Omental fat pad (tissue), 4 donors: ENCODE data around the gene LIN7A. TPM values are rescaled to one million over a fixed set of nuclear protein-coding genes. Genes with fewer than 3 reads are reported as not detected.

Experiments used
- ATAC-seq: fragments of 150-250 bp; one replicate; pipeline ENCODE4 v1.9.1; 2016; ENCODE audit warnings: mild to moderate bottlenecking, moderate library complexity; ENCODE audit not compliant: low FRiP score
- DNase-seq: peaks from one replicate; pipeline ENCODE4 v3.0.0-alpha.2; 2019; ENCODE audit warnings: low spot score
- total RNA-seq, 4 donors: library from RNA; depleted of rRNA; stranded (reverse); fragments of >200 nt; gene quantifications; one replicate each; pipeline ENCODE4 v1.1.0, GENCODE V29; 2016
- TF ChIP-seq, protein P1 (sequence below), 3 donors: fragments of 450-650 bp; IDR thresholded peaks; one replicate each; pipeline ENCODE4 v1.5.1; 2016 to 2017; ENCODE audit warnings: antibody characterized with exemption in 3 of 3, mild to moderate bottlenecking in 3 of 3, moderate library complexity in 2 of 3

LIN7A gene
- total RNA-seq, 4 donors from 2014 or later = 4.8 to 16.2 (median 6.6) TPM

DNA sequence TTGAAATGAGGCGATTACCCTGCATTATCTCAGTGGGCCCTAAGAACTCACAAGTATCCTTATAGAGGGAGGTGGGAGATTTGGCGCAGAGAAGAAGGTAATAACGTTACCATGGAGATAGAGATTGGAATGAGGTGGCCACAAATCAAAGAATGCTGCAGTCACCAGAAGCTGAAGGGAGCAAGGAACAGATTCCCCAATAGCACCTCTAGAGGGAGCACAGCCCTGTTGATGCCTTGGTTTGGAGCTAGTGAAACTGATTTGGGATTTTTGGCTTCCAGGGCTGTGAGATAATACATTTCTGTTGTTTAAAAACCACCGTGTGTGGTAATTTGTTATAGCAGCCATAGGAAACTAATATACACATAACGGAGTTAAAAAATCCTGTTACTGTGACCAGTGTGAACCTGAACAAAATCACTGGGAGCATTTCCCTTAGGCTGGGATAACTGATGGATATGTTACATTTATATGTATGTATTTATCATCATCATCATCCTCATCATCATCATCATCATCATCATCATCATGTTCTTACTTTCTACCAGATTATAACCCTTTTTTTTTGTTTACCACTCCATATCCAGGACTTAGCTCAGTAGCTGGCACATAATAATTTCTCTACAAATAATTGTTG is 100.3 kb downstream of the LIN7A start:
- TF ChIP-seq, protein P1, sequence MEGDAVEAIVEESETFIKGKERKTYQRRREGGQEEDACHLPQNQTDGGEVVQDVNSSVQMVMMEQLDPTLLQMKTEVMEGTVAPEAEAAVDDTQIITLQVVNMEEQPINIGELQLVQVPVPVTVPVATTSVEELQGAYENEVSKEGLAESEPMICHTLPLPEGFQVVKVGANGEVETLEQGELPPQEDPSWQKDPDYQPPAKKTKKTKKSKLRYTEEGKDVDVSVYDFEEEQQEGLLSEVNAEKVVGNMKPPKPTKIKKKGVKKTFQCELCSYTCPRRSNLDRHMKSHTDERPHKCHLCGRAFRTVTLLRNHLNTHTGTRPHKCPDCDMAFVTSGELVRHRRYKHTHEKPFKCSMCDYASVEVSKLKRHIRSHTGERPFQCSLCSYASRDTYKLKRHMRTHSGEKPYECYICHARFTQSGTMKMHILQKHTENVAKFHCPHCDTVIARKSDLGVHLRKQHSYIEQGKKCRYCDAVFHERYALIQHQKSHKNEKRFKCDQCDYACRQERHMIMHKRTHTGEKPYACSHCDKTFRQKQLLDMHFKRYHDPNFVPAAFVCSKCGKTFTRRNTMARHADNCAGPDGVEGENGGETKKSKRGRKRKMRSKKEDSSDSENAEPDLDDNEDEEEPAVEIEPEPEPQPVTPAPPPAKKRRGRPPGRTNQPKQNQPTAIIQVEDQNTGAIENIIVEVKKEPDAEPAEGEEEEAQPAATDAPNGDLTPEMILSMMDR (IDR thresholded peaks at IDR 0.05) = no peak
- ATAC-seq = no peak
- no peak for DNase-seq

- ATAC-seq (no peak), DNase-seq (no peak)
- TF ChIP-seq, protein P1 (IDR thresholded peaks at IDR 0.05) = no peak
Observed at GRCh38 chr12:80834724-80835123, 103.0 kb downstream of the LIN7A start.

- DNase-seq (no peak), ATAC-seq (no peak)
- TF ChIP-seq, protein P1 (IDR thresholded peaks at IDR 0.05) = no peak
Observed at GRCh38 chr12:80830533-80831088, 107.1 kb downstream of the LIN7A start.

- no peak for ATAC-seq
- TF ChIP-seq, protein P1 (IDR thresholded peaks at IDR 0.05) = no peak
- no peak for DNase-seq
Observed at GRCh38 chr12:80829767-80830166, 108.0 kb downstream of the LIN7A start.

DNA sequence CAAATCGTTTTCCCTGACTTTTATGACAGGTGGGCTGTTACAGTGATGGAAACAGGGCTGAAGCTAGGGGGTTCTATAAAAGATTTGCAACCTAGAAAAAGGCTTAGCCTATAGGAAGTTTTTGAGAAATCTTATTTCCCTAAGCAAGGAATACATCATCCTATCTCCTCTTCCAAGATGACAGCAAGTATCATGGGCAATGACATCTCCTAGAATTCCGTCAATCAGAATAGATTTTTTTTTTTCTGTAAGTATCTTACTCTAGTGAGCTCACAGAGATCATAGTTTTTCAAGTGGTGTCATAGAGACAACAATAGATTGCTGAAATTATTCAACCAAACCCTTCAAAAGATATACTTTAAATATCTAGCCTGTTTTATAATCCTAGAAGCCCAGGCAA is 112.2 kb downstream of the LIN7A start:
- TF ChIP-seq, protein P1 (IDR thresholded peaks at IDR 0.05) = no peak
- DNase-seq = no peak
- no peak for ATAC-seq

- ATAC-seq (no peak), DNase-seq (no peak)
- TF ChIP-seq, protein P1 (IDR thresholded peaks at IDR 0.05) = no peak
Observed at GRCh38 chr12:80823393-80823792, 114.3 kb downstream of the LIN7A start.

DNA sequence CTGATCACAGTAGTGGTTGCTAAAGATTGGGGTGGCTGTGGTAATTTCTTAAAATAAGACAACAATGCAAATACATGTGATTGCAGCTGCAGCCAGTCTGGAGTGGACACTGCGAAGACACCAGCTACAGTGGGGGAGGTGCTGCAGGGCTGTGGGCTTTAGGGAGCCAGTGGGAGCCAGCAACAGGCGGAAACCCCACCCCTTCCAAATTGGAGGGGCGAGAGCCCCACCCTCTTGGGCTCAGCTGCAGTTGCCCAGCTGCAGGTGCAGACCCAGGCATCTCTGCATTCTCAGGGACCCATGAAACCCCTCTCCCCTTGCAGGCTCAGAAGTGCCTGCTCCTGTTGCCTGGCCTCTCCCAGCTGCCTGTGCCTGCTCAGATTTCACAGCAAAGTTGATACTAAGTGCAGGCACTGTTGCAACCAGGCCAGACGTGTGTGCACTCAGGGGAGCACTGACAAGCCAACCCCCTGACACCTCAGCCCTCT is 116.2 kb downstream of the LIN7A start:
- no peak for DNase-seq
- TF ChIP-seq, protein P1 (IDR thresholded peaks at IDR 0.05) = no peak
- ATAC-seq = no peak
